Brain microvascular endothelial cell (primary cell): ENCODE measurements around the gene SPATA9.

Experiments
- DNase-seq: peaks from one replicate; pipeline ENCODE4 v3.0.0-alpha.2; 2020
- H3K27ac ChIP-seq: fragments of 250-450 bp; sonication (Bioruptor Pico); 2 replicates; pipeline ENCODE4 v1.5.1; 2020; ENCODE audit warnings: mild to moderate bottlenecking, moderate library complexity
- H3K27me3 ChIP-seq: fragments of 250-450 bp; sonication (Bioruptor Pico); replicated peaks from 2 replicates; pipeline ENCODE4 v1.5.1; 2020; ENCODE audit warnings: mild to moderate bottlenecking
- H3K36me3 ChIP-seq: fragments of 250-450 bp; sonication (Bioruptor Pico); replicated peaks from 2 replicates; pipeline ENCODE4 v1.5.1; 2020; ENCODE audit warnings: mild to moderate bottlenecking
- H3K4me3 ChIP-seq: 2 replicates; pipeline ENCODE4 v1.5.1; 2011; ENCODE audit warnings: low read depth, mild to moderate bottlenecking, control low read depth, low read length, moderate library complexity
- CTCF ChIP-seq: IDR thresholded peaks from 2 replicates; pipeline ENCODE4 v1.5.1; 2011; ENCODE audit warnings: low read depth, mild to moderate bottlenecking, moderate library complexity, low read length, control low read depth, inconsistent platforms; ENCODE audit errors: missing control alignments
- in situ Hi-C: cut with HindIII; loops from 2 replicates; pipeline ENCODE4 v1.10.0; 2017; ENCODE audit warnings: low sequenced_read_pairs, low pct_ligation_motif_present

The SPATA9 gene

GRCh38 chr5:95620030-95620869 lies 62.5 kb downstream of the SPATA9 start, which contains the start of gene GPR150:
GPR150 (plus strand) TSS chr5:95620087; CDS start chr5:95620276, 189 bp downstream.
- Histone ChIP-seq H3K4me3 (peak within 1 kb of the TSS; percentile 64), H3K27ac (peak within 1 kb of the TSS; percentile 28), H3K27me3 (no peaks in the 10 kb centered on the region), H3K36me3 (no peaks in the 10 kb centered on the region)
- TF ChIP-seq CTCF, result no peak
- DNase-seq, result peak; percentile 14
- in situ Hi-C loops, result no loop called here

GRCh38 chr5:95619514-95620029 lies 63.2 kb downstream of the SPATA9 start:
- Histone ChIP-seq H3K36me3 (no peaks in the 10 kb centered on the region), H3K27me3 (no peaks in the 10 kb centered on the region), H3K4me3 (peak overlapping the region; percentile 64), H3K27ac (peak overlapping the region; percentile 28)
- no peak for DNase-seq
- in situ Hi-C loops, result no loop called here
- no peak for TF ChIP-seq CTCF

- peak overlapping the region; percentile 28 for H3K27ac ChIP-seq
- no peak for TF ChIP-seq CTCF
- H3K4me3 ChIP-seq, result no peak overlapping the region
- peak; percentile 44 for DNase-seq
- no peaks in the 10 kb centered on the region for H3K36me3 ChIP-seq
- no peaks in the 10 kb centered on the region for H3K27me3 ChIP-seq
- in situ Hi-C loops, result no loop called here
Observed at GRCh38 chr5:95619096-95619495, 63.7 kb downstream of the SPATA9 start.

GRCh38 chr5:95617057-95617456 lies 65.7 kb downstream of the SPATA9 start:
- in situ Hi-C loops, result no loop called here
- Histone ChIP-seq H3K4me3 (no peak overlapping the region), H3K27ac (peak overlapping the region; percentile 87), H3K36me3 (no peaks in the 10 kb centered on the region), H3K27me3 (no peaks in the 10 kb centered on the region)
- peak; percentile 79 for DNase-seq
- no peak for TF ChIP-seq CTCF

- DNase-seq, result no peak
- in situ Hi-C loops, result no loop called here
- no peak for TF ChIP-seq CTCF
- Histone ChIP-seq H3K4me3 (no peak overlapping the region), H3K36me3 (no peaks in the 10 kb centered on the region), H3K27me3 (no peaks in the 10 kb centered on the region), H3K27ac (no peak overlapping the region)
Observed at GRCh38 chr5:95615164-95615467, 67.7 kb downstream of the SPATA9 start.
